GM12892 (cell line): ENCODE results near the gene CDH4.

Experiments used
- DNase-seq: peaks from one replicate; pipeline ENCODE4 v3.0.0; 2011; ENCODE audit not compliant: insufficient read length
- FAIRE-seq: peaks from 2 replicates; lab custom pipeline; 2011; peaks lifted over from hg19 to GRCh38; lab: Jason Lieb, UNC
- POLR2A ChIP-seq: IDR thresholded peaks from 2 replicates; pipeline ENCODE4 v1.6.1; 2011; ENCODE audit warnings: low read depth, low read length, control low read depth
- POLR2AphosphoS5 ChIP-seq: IDR thresholded peaks from 2 replicates; pipeline ENCODE4 v1.6.1; 2011; ENCODE audit warnings: low read depth, low read length, control low read depth
- TAF1 ChIP-seq: IDR thresholded peaks from 2 replicates; pipeline ENCODE4 v1.6.1; 2011; ENCODE audit warnings: low read depth, mild to moderate bottlenecking, control low read depth, low read length, borderline replicate concordance

Gene CDH4

DNA sequence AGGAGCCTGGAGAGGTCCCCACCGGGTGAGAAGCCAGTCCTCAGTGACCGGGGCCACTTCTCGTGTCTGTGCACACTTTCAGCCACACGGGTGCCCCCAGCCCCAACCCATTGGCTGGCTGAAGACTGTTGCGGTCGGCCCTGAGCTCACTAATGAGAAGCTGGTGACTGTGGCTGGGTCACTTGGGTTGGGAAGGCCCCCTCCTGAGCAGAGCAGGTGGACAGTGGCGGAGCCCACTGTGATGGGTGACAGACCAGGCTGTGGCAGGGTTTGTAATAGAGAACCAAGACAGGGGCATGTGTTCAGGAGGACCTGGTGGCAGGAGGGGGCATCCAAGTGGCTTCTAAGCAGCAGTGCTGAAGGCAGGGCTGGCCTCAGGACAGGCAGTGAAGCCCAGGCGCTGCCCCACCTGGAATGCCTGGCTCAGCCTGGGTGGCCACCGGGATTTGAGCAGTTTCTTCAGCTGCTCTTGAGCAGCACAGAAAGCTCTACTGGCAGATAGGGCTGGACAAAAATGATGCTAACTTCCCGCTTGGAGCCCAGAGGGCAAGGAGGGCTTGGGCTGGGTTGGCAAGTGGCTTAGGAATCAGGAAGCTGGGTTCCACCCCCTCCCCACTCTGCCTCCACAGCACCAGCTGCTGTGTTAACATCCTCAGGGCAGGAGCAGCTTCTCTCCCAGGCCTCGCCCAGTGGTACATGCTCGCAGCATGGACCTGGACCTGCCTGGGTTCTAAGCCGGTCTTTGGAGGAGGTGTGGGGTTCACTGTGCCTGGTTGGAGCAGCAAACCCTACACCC, 256.4 kb downstream of the CDH4 start:
- DNase-seq (no peak), FAIRE-seq (no peak)
- no peak for TF ChIP-seq TAF1
- TF ChIP-seq POLR2A = no peak
- no peak for TF ChIP-seq POLR2AphosphoS5

DNA sequence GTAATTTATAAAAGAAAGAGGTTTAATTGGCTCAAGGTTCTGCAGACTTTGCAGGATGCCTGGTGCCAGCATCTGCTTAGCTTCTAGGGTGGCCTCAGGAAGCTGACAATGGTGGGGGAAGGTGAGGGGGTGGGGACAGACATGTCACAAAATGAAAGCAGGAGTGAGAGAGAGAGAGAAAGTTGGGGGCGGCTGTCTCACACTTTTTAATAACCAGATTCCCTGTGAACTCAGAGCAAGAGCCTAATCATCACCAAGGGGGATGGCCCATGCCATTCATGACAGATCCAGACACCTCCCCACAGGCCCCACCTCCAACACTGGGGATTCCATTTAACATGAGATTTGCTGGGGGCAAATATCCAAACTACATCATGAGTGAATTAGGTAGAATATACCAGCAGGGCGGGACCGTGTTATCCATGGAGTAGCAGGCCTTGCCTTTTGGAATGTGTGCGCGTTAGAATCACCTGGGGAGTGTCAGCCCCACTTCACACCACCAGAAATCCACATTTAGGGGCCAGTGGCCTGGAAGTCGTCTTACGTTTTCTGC, 258.8 kb downstream of the CDH4 start:
- DNase-seq (no peak), FAIRE-seq (no peak)
- TF ChIP-seq POLR2A (no peak), TAF1 (no peak), POLR2AphosphoS5 (no peak)

- TF ChIP-seq POLR2A (no peak), POLR2AphosphoS5 (no peak), TAF1 (no peak)
- no peak for DNase-seq
- FAIRE-seq = no peak
Measured at GRCh38 chr20:61512475-61512874, 260.4 kb downstream of the CDH4 start.

DNA sequence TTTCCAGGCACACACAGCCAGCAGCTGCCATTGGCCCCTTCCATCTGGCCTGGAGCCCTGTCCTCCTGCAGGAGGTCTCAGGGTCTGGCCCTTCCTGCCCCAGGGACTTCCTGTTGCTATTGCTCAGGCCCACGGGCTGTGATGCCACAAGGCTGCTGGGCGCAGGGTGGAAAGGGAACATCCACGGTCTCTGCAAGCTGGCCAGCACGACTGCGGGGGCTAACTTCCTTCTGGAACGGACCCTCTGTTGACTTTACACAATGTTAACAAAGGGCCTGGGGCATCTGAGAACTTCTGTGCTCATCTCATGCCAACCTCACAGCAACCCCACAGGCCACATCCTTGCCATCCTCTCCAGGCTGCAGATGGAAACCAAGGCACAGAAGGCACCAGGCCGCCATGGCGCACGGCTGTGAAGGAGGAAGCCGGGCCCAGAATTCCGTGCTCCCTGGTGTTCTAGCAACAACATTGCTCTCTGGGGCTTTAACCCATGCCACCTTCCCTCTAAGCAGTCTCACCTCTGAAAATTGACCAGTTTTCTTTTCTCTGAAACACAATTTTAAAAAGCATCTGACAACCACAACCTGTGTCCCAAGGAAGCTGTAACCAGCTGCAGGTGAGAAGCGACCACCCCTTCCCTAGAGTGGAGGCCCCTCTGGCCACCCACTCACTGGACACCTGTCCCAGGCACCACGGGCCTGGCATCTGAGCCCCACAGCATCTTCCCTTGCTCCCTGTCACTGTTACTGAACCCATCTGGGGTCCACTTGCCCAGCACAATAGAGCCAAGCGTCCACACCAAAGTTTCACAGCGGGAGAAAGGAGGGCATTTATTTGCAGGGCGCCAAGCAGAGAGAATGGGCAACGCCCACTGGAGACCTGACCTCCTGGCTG, 261.3 kb downstream of the CDH4 start:
- DNase-seq (no peak), FAIRE-seq (no peak)
- no peak for TF ChIP-seq TAF1
- no peak for TF ChIP-seq POLR2A
- no peak for TF ChIP-seq POLR2AphosphoS5

DNA sequence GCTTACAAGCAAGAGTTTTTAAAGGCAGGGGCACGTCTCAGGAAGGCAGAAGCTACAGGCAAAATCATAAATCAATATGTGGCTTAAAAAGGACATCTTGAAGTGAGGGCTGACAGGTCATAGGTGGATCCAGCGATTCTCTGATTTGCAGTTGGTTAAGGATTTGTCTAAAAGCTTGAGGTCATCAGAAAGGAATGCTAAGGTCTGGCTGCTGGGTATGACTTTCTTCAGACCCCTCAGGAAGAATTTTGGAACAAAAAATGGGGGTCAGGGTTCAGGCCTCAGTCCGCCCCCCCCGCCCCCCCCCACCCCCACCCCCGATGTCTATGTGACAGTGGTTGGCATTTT, 261.9 kb downstream of the CDH4 start:
- TF ChIP-seq POLR2A (no peak), TAF1 (no peak), POLR2AphosphoS5 (no peak)
- FAIRE-seq (no peak), DNase-seq (no peak)

GRCh38 chr20:61514396-61514795, 262.3 kb downstream of the CDH4 start:
- FAIRE-seq (no peak), DNase-seq (no peak)
- TF ChIP-seq POLR2A (no peak), TAF1 (no peak), POLR2AphosphoS5 (no peak)

- DNase-seq = no peak
- no peak for TF ChIP-seq POLR2A
- TF ChIP-seq TAF1 = no peak
- no peak for TF ChIP-seq POLR2AphosphoS5
- no peak for FAIRE-seq
Measured at GRCh38 chr20:61514805-61515505, 262.9 kb downstream of the CDH4 start.

DNA sequence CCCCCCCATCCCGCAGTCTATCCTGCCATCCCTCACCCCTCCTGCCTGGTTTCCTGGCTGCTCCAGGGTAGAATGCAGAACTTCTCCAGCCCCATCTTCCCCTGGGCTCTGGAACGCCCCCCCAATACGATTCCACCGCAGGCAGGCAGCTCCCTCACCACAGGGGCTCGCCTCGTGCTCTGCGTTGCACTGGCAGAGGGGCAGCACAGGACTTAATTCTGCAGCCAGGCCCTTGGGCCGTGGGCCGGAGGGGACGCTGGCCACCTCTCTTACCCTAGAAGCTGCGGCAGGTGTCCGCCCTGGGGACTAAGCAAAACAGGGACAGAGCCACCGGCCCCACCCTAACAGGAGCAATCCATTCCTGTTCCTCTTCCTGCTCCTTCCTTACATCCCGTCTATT, 263.9 kb downstream of the CDH4 start:
- TF ChIP-seq POLR2A (no peak), TAF1 (no peak), POLR2AphosphoS5 (no peak)
- no peak for DNase-seq
- no peak for FAIRE-seq

GRCh38 chr20:61516346-61517208, 264.5 kb downstream of the CDH4 start:
- no peak for FAIRE-seq
- no peak for DNase-seq
- TF ChIP-seq POLR2AphosphoS5 (no peak), POLR2A (no peak), TAF1 (no peak)

- DNase-seq (no peak), FAIRE-seq (no peak)
- TF ChIP-seq POLR2AphosphoS5 = no peak
- no peak for TF ChIP-seq POLR2A
- TF ChIP-seq TAF1 = no peak
Measured at GRCh38 chr20:61517419-61517818, 265.4 kb downstream of the CDH4 start.

GRCh38 chr20:61518424-61518951, 266.4 kb downstream of the CDH4 start:
- no peak for TF ChIP-seq POLR2A
- no peak for TF ChIP-seq TAF1
- no peak for TF ChIP-seq POLR2AphosphoS5
- DNase-seq (no peak), FAIRE-seq (no peak)
